ENCODE data around the gene CARMIL3.

- TF ChIP-seq CTCF (conservative IDR thresholded peaks at IDR 0.05) (no peak), ZFX (IDR thresholded peaks at IDR 0.05) (no peak)
These were observed 20.6 kb downstream of the CARMIL3 start for GRCh38 chr14:24072436-24072835.

Measured in C4-2B (cell line).